ENCODE data around the gene HAO1.
"Not testable (repeated sequence)": the region's sequence is repeated elsewhere in the genome, so short reads cannot be mapped to it uniquely, and the experiment has no call there.

The HAO1 gene

DNA sequence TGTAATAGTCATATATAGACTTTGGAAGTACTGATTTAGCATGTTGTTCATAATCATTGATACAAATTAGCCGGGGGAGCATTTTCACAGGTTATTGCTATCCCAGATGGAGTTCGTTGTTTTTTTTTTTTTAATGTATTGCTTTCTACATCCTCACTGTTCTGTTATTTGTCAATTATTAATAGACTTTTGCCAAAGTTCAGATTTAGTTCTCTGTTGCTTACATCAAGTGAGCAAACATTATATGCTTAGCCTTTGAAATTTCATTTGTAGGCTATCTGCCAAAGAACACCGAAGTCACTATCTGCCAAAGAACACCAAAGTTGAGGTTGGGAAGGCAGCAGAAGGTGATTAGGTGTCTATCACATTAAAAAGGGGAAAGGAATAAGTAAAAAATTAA is at the start of gene HAO1:
Gene HAO1 (minus strand): TSS at position 118 of the 400 bp plus-strand sequence. CDS start 36 bp downstream, at position 82.
- DNase-seq, result no peak

DNA sequence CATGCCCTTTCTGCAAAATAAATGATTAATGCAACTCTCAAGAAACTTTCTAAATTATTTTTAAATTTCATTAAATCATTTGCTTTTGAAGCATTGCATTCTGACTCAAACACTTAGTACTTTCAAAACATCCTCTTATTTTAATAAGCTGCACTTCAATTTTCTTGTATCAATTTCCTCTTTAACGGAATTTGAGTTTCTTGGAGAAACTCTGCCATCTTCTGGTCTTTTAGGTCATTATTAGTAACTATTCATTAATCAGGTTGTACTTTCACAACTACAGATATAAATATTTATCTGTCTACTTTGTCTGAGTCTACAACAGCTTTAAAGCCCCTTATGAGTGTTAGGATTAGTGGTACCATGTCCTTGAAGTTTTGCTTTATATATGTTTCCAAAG is 49.1 kb upstream of the HAO1 start:
- DNase-seq, result no peak

DNA sequence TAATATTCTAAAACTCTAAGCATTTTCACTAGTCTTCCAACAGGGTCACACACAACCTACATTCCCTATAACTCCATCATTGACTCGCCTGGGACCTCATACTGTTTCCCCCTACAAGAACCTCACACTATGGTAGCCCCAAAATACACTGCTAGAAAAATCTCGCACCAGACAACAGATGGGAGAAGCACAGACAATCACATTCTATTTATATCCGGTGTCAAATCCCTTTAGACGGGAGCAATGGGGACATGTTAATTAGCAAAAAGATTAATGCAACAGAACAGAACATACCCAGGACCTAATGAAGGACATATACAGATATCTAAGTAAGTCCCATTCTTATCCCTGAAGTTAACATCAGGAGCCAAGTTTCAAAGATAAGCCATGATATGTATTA is 45.7 kb upstream of the HAO1 start:
- DNase-seq, result no peak

DNA sequence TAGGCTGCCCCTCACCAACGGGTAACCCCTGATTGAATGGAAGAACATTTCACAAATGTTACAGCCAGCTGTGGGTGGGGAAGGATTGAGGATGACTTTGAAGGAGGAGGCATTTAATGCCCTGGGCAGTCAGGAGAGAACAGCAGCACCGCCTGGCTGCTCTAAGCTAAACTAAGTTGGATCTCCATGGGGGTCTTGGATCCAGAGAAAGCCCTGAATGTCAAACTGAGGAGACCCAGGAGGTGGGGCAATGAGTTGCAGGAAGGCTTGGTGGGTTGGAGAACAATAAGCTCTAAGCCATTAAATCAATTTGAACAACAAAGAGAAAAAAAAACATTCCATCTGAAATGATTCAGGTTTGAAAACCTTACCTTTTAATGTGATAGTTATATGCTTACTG is 43.9 kb upstream of the HAO1 start:
- no peak for DNase-seq

DNA sequence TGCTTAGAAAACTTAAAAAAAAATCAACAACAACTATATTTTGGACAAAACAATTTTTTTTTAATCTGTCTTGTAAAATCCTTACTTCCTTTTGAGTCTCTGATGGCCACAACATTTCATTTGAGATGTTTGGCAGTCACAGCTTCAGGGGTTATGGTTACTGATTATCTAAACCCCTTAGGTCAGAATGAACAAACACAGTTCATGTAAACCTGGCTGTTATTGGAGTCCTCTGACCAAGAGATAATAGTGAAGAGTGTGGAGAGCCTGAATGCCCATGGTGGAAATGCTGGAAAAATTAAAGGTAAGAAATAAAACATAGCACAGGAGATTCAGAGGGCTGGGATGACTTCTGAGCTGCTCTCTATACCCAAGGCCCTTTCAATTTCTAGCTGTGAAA is 41.1 kb upstream of the HAO1 start:
- no peak for DNase-seq

DNA sequence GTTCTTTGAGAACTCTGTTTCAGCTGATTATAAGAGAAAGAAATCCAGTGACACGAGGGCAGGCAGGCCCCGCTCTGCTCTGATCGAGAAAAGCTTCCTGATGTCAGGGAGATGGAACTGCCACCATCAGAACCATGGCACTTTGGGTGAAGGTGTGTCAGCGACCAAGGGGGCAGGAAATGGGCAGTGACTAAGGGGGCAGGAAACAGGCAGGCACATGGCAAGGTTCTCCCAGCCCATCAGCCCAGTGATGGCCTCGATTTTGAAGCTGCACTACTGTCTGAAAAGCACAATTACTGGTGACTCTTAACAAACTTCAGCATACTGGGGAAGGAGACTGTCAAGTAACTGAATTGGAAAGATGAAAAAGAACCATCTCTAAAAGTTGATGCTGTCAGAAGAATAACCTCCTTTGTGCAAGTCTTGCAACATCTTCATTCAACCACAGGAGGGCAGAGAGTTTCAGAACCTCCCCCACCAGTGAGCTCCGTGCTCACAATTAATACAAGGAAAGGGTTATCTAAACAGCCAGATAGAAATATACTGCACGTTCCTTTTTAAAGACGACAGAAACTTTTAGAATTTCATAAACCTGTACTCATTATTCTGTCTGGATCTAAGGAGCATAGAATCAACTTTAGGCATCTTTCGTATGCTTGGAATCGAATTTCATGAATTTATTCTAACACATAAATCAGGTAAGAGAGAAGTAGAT is 40.2 kb upstream of the HAO1 start:
- DNase-seq, result peak in 15 of 56 donors; percentile 0 to 43 (median 5)

DNA sequence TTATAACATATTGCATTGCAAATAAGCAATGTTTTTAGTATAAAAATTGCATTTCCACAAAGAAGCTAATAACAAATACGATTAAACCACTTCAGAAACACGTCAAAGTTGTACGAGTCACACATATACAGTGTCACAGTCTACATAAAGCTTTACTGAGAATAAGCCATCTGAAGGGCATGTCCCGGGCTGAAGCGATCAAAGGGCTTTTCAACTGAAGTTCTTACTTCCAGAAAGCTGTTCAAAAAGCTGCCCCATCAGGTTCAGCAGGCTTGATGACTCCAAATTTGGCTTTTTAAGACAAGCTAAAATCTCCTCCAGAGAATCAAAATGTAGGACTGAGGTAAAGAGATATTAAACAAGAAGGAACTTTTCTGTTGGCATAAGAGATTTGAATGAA is 37.5 kb upstream of the HAO1 start:
- no peak for DNase-seq

DNA sequence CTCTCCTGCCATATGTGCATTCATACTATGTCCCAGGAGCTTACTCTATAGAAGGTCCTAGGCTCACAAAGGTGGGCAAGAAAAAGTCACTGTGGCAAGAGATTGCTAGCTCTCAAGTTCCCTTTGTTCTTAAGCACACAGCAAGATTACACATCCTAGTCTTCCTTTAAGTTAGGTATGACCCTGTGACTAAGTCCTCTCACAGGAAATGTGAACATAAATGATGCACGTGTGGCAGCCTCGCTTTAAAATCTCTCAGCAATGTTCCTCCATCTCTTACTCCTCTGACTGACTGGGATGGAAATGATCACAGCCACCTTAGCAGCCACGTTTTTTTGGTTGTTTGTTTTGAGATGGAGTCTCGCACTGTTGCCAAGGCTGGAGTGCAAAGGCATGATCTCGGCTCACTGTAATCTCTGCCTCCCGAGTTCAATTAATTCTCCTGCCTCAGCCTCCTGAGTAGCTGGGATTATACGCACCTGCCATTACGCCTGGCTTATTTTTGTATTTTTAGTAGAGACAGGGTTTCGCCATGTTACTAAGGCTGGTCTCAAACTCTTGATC is 35.7 kb upstream of the HAO1 start:
- no peak for DNase-seq

DNA sequence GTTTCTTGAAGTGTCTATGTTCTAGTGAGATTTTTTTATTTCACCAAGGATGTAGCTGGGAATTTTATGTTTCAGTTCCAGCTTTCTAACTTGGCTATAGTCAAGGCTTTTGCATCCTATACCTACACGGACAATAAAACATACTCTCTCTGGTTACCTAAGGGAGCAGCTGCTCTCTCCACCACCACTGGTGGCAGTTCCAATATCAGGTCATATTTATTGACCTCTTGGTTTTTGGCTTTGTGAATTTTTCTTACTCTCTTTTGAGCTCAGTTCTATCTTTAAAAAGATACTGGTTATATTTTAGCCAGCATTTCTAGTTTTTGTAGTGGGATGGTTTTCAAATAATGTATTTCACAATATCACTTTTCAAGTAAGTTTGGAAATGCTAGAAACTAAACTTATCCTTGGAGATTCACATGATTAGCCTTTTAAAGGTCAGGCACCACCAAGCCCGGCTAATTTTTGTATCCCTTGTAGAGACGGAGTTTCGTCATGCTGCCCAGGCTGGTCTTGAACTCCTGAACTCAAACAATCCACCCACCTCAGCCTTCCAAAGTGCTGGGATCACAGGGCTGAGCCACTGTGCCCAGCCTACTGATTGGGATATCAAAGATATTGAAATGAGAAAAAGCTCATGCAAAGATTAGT is 34.7 kb upstream of the HAO1 start:
- DNase-seq, result no peak

DNA sequence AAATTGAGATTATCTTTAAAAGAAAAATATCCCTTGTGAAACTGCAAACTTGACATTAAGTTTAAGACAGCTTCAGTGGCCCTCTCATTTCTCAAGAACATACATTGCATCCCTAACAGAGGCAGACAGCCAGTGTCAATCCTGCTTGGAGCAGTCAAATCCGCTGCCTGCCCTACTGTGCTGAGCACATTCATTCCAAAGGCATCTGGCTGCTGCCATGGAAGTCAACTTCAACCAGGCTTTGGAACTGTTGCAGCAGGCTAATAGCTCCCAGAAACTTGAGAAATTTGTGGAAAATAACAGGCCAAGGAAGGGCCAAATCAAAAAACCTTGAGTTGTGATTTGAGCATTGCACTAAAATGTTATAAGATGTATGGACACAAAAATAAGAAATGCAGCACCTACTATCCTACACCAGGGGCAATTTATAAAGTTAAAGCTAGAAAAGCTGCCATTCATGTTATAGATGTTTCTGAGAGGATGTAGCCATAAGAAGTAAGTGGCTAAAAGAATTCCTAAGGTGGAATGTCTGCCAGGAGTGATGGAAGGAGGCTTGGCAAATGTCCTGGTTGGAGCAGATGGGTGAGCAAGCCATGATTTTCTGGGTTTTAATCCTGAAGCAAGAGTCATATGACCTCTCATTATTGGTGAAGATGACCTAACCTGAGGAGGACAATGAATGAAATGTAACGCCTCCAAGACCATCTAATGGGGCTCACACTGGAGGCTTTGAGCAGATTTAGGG is 31.4 kb upstream of the HAO1 start:
- no peak for DNase-seq

DNA sequence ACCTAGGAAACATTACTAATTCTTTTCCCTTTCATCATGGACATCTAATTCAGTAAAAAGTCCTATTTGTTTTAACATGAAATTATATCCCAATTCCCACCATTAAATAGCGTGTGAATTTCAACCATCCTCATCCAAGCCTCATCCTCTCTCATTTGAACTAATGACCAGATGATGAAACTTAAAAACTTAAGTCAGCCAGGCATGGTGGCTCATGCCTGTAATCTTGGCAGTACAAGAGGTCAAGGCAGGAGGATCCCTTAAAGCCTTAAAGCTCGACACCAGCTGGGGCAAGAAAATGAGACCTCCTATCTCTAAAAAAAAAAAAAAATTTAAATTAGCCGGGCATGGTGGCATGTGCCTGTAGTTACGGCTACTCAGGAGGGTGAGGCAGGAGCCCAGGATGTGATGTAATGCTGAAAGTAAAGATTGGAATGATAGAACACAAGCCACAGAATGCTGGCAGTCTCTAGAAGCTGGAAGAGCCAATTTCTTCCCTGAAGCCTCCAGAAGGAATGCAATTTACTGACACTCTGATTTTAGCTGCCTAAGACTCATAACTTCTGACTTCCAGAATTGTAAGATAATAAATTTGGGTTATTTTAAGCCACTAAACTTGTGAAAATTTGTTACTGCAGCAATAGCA is 27.1 kb upstream of the HAO1 start:
- no peak for DNase-seq

DNA sequence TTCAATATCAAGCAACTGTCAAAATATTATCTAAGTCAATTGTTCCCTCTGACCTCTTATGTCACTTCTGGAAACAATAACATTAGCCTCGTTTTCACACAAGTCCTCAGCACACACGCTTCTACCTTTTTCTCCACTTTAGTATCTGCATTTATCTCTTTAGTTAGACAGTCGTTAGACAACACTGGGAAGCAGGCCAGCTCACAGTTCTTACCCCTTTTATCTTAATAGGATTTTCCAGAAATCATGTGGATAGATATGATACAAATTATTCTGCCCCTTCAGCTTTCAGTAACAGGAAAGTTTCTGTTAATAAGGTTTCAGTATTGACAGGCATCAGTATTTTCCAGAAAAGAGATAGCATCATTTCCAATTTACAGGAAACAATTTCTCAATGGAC is 25.9 kb upstream of the HAO1 start:
- DNase-seq, result no peak

DNA sequence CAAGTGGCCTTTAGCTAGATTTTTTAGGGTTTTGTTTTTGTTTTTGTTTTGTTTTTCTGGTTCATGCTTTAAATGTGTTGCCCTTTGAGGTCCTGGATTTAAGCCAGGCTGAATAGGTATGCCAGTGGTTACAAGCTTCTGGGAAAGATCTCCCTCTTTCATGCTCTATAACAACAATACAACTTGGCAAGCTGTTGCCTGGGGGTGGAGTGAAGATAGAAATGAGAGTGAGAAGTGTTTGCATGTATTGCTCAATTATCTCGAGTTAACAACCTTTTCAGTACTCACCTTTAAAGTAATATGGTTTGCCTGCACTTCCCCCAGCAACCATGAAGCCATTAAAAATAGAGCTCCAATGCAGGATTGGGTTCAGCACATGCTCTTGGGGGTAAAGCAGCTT is 19.2 kb upstream of the HAO1 start:
- DNase-seq, result no peak

DNA sequence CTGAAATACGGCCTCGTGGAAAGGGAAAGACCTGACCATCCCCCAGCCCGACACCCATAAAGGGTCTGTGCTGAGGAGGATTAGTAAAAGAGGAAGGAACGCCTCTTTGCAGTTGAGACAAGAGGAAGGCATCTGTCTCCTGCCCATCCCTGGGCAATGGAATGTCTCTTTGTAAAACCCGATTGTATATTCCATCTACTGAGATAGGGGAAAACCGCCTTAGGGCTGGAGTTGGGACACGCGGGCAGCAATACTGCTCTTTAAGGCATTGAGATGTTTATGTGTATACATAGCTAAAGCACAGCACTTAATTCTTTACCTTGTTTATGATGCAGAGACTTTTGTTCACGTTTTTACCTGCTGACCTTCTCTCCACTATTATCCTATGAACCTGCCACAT is 16.3 kb upstream of the HAO1 start:
- not testable (repeated sequence) for DNase-seq

DNA sequence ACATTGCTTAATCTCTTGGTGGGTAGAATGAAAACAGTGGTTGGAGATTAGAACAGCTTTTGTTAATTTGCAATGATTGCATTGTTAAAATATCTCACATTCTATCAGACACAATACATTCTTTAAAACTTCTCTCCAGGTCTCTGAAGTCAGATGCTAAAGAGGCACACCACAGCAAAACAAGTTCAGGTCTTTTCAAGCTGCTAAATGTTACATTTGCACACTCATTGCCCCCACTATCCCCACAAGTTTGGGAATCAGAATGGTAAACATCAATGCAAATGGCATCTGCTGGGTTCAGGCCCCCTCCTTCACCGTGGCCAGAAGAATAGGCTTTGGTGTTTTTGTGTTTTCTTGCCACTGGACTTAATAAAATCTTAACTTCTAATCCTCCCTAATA is 10.1 kb upstream of the HAO1 start:
- DNase-seq, result no peak

DNA sequence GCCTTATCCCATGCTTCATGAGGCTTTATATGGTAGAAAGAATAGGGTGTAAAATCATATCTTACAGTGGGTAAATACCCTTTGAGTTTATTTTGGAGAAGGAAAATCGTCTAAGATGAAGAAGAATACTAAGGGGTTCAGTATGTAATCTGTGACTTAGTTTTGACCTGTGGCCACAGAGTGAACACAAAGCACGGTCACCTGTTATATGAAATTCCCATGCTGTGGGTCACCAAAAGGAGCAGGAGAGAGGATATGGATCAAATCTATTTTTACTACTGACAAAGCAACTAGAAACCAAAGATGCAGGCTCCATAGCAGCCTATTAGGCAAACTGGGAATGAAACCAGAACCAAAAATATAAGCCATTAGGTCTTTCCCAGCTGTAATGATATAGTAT is 3.6 kb upstream of the HAO1 start:
- DNase-seq, result no peak

DNA sequence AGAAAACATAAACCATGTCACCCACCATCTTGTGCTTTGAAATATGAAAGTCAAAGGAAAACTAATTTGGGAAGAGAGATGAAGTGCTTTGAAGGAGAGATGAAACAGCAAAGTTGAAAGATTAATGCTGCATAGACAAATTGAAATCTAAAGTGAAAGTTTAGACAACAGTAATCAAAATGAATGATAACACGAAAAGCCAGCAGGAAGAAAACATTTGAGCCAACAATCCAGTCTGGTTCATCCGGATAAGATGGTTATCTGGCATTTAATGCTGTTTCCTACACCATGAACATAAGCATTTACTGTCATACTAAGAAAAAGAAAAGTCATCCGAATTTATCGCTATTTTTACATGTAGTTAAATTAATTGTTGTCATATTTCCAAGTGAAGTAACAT is 595 bp downstream of the HAO1 start:
- DNase-seq, result no peak

DNA sequence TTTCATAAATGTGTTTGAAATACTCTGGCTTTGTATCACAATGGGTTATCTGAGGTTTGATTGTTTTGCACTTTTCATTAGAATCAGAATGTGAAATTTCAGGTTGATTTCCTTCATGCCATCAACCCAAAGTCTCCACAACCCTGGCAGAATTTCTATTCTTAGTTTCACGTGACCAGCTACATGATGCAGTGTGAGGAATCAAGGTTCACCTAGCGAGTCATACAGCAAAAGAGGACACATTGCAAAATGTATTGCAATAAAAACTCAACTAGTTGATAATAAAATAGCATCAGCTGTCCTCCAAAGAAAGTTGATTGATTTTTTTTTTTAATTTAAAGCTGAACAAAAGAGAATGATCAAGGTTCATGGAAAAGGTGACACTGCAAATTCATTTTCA is 2.2 kb downstream of the HAO1 start:
- no peak for DNase-seq

DNA sequence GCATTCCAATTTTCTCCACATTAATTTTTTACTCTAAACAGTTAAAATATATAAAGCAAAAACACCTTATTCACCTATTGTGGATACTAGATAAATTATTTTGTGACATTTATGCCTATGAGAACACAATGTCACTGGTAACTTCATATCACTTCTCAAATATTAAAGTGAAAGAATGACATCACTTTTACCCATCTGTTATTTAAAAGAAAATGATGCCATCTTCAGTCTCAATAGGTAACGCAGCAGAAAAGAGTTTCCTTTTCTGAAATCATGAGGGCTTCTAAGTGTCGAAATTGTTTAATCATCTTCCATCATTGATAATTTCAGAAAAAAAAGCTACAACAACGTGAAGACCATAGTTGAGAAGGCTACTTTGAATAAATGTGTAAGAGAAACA is 2.9 kb downstream of the HAO1 start:
- DNase-seq, result no peak

DNA sequence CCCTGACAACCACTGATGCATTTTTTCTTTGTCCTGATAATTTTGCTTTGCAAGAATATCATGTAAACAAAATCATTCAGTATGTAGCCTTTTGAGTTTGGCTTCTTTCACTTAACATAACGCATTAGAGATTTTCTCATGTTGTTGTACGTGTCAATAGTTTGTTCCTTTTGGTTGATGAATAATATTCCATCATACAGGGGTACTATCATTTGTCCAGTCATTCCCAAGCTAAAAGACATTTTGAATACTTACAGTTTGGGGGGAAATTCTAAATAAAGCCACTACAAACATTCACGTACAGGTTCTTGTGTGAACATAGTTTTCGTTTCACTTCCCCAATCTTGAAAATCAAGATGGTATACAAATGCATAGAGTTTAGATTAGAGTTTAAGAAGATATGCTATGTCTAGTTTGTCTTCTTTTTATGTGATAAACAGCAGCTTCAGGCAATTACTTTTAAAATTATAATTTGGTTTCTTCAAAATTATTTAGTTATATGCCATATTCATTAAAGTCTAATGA is 5.2 kb downstream of the HAO1 start:
- DNase-seq, result no peak

DNA sequence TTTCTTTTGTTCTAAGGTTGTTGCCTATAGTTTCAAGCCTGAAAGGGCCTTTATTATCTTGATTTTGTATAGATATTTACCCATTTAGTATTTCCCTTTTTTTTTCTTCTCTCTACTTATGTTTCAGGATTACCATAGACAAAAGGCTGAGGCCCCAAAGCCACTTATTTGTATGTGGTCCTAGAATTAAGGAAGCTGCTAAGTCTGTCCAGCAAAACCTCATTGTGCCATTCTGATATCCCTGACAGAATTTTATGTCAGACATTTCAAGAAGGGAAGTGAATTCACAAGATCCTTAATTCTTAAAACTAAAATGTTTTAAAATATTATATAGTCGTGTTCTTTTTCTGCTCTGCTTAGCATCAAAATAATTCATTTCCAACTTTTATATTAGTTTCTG is 6.9 kb downstream of the HAO1 start:
- DNase-seq, result no peak

DNA sequence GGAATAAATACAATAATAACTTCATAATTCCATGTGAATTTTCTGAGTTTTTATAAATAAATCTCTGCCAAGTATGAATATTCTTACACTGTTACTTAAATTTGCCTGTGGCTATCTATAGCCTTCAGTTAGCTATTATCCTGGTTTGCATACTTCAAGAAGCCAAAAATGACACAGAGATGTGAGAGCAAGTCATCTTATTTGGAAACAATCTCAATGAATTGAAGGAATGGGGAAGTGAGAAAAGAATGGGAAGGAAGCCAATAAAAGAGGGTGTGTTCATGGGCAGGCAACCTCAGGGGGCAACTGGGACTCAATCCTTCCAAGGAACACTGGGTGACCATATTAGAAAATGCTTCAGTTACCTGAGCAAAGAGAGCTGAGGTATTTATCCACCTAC is 9.9 kb downstream of the HAO1 start:
- DNase-seq, result no peak

Measured in amygdala (tissue), 56 donors.